Stimulated activated CD8-positive, alpha-beta memory T cell treated with anti-CD3 and anti-CD28 coated beads, Interleukin-7, amount 100 ng/mL, for 24 hours (primary cell): ENCODE data around the gene ATP9A.
"Not testable (repeated sequence)": the region's sequence is repeated elsewhere in the genome, so short reads cannot be mapped to it uniquely, and the experiment has no call there.

Experiments
- DNase-seq: peaks from one replicate; pipeline ENCODE4 v3.0.0-alpha.2; 2020; ENCODE audit warnings: low read depth

Gene ATP9A

DNA sequence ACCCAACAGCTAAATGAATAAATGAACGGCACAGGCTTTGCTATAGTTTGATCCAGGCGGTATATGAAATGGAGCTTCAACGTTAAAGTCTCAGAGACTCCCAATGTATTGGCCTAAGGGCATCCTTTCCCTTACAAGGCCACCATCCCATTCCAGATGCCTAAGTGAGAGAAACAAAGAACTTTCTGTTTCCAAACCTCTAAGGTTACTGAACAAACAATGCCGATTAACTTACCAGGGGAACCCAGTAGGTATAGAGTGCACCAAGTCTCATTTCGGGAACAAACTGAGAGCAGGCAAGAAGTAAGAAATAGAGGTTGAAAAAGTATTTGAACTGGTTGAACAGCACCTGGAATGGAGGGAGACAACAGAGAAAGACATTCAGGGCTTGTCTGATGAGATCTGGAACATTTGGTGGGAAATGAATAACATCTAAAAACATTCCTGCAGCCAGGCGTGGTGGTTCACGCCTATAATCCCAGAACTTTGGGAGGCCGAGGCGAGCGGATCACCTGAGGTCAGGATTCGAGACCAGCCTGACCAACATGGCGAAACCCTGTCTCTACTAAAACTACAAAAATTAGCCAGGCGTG is 42.5 kb downstream of the ATP9A start:
- DNase-seq = no peak

DNA sequence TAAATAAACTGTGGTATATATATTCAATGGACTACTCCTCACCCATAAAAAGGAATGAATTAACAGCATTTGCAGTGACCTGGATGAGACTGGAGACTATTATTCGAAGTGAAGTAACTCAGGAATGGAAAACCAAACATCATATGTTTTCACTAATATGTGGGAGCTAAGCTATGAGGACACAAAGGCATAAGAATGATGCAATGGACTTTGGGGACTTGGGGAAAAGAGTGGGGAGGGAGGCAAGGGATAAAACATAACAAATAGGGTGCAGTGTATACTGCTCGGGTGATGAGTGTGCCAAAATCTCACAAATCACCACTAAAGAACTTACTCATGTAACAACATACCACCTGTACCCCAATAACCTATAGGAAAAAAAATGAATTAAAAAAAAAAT is 45.2 kb downstream of the ATP9A start:
- not testable (repeated sequence) for DNase-seq

DNA sequence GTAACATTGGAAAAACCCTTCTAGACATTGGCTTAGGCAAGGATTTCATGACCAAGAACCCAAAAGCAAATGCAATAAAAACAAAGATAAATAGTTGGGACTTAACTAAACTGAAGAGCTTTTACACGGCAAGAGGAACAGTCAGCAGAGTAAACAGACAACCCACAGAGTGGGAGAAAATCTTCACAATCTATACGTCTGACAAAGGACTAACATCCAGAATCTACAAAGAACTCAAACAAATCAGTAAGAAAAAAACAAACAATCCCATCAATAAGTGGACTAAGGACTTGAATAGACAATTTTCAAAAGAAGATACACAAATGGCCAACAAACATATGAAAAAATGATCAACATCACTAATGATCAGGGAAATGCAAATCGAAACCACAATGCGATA is 45.9 kb downstream of the ATP9A start:
- DNase-seq = not testable (repeated sequence)

DNA sequence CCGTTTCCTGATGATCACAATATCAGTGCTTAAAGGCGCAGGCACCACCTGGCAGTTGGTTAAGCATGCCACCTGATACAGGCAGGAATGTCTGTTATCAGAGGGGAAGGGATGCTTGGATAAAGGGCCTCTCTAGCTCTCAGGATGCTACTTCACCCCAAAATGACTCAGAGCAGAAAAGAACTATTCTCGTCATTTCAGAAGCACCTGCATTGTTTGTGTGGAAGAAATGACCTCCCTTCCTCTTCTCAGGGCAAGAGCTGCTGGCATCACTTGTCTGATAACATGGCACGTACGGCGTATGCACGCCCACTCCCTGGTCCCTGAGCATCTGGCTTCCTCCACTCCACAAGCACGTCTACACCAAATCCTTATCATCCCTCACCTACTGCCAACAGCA is 47.3 kb downstream of the ATP9A start:
- DNase-seq = no peak

DNA sequence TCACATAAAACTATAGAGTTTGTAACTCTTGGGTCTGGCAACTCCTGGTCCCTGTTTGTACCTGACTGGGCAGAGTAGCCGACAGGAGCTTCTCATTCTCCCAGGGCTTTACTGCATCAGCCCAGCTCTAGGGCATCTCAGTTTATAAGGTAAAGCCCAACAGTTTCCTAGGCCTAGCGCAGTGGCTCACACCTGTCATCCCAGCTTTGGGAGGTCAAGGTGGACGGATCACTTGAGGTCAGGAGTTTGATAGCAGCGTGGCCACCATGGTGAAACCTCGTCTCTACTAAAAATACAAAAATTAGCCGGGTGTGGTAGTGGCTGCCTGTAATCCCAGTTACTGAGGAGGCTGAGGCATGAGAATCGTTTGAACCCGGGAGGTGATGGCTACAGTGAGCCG is 47.8 kb downstream of the ATP9A start:
- DNase-seq = no peak

DNA sequence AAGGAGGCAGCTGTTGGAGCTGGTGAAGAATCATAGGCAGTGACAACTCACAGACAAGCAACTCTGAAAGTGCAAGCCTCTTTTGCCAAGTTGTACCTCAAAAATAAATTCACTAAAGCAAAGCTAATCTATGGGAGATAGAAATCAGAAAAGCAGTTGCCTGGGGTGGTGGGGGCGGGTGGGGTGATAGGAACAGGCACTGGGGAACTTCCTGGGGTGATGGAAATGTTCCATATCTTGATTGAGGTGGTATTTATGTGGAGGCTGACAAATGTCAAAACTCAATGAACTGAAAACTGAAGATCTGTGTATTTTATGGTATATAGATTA is 52.4 kb downstream of the ATP9A start:
- no peak for DNase-seq

DNA sequence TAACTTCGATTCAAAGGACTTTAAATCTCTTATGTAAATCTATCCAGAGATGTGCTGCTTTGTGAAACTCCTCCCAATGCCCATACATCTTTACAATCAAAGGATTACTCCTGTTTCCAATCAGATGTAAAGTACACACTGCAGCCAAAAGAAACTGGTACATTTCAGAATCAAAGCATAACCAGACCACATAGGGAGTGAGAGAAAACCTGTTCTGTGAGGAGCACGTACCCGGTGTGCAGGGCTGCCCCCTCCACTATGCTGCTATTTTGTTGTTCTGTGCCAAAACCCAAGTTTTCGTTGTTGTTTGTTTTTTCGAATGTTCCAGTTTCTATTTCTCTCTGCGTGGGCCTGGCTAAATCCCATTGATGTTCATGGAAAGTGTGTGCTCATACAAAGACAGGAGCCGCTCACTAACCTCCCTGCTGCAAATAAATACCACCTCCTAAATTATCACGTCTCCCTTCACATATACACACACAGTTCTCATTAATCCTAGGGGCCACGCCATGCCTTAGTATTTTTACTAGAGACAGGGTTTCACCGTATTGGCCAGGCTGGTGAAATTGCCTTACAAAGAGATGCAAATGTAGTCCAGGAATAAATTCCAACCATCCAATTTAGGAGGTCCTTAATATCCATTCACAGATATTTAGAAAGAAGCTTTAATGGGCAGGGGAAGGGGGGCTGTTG is 52.9 kb downstream of the ATP9A start:
- no peak for DNase-seq

DNA sequence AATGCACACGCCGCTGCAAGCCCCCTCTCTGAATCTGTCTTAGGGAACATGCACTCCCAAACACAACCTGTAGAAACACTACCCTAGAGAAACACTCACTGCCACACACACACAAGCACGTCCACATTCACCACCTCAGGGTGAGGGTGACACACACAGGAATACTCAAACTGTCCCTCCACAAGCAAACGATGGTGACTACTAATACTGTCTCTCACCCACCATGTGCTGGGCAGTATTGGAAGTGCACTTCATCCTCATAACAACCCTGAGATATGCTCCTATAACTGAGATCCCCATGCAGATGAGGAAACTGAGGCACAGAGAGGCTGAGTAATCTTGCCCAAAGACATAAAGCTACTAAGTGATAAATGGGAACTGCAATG is 55.0 kb downstream of the ATP9A start:
- DNase-seq = no peak

DNA sequence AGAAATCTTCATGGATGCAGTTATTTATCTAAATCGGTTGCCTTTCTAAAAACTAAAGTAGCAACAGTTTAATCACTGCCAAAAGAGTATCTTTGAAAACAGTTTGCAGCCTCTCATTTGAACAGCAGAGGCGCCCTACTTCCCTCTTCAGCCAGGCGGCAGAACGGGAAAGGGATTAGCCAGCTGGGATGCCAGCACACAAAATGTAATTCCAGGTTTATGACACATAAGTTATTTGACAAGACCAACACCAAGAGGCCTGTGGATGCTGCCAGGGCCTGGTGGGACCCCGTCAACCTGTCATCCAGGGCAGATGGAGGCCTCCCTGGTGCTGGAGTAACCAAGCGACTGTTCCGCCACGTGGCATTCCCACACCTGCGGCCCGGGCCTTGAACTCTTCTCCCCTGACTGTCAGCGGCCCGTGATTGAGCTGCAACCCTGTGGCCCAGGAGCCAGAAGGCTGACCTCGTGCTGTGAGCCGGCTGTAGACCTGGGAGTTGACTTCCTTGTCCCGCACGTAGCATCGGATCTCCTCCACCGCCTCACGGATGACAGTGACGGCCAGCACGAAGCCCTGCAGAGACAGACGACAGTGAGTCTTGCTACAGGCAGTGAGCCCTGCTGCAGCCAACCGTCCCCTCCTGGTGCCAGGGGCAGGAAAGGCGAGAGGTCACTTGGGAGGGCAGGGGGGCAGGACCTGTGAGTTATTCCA is 55.5 kb downstream of the ATP9A start:
- no peak for DNase-seq

DNA sequence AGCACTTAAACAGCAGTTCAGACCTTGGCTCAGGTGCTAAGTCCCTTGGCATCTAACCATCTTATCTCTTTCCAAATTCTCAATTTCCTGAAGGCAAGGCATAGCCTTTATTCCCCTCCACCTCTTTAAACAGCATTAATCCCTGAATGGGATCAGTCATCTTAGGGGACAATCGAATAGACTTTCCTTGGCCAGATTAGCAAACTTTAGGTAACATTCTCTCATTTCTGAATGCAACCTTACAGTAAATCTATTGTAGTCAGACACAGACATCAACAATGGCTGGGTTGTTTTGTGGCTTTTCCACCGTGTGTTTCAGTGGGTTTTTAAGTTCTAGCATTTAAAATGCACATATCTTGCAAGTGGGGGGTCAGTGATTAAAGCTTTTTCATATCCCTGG is 56.8 kb downstream of the ATP9A start:
- DNase-seq = no peak

DNA sequence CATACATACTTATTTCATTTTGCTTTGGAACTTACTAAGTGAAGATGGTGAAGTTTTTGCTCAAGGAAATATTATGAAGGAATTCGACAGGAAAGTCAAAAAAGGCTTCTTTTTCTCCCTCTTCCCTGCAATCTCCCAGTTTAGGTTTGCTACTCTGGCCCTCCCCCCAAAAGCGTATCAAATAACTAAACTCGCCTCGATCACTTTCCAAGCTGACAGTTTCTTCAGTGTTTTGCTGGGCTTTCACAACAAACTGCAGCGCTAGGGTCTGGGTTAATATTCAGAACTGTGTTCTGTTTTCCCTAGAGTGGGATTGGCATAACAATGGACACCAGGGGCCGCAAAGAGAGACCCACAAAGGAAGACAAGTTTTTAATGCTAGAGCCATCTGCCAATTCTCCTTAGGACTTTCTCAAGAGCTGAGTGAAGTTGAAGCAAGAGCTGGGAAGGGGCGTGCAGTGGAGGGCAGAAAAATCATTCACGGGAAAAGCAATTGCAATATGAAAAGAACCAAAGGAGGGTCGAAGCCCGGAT is 57.8 kb downstream of the ATP9A start:
- no peak for DNase-seq

DNA sequence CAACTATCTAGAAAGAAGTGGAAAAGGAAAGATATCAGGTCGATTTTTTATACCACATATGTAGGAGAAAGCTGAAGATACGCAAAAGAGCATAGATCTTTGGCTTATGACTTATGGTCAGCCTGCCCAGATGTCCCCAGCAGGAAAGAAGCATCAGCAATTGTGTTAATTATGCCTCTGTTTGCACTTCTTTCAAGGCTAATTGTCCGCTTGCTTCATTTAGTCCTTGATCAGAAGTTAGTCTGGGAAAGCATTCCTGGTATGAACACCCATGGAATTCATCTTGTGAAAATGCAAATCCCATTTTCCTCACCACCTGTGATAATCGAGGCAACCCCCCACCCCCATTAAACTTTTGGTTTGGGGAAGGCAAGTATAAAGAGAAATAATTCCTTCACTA is 62.8 kb downstream of the ATP9A start:
- no peak for DNase-seq

DNA sequence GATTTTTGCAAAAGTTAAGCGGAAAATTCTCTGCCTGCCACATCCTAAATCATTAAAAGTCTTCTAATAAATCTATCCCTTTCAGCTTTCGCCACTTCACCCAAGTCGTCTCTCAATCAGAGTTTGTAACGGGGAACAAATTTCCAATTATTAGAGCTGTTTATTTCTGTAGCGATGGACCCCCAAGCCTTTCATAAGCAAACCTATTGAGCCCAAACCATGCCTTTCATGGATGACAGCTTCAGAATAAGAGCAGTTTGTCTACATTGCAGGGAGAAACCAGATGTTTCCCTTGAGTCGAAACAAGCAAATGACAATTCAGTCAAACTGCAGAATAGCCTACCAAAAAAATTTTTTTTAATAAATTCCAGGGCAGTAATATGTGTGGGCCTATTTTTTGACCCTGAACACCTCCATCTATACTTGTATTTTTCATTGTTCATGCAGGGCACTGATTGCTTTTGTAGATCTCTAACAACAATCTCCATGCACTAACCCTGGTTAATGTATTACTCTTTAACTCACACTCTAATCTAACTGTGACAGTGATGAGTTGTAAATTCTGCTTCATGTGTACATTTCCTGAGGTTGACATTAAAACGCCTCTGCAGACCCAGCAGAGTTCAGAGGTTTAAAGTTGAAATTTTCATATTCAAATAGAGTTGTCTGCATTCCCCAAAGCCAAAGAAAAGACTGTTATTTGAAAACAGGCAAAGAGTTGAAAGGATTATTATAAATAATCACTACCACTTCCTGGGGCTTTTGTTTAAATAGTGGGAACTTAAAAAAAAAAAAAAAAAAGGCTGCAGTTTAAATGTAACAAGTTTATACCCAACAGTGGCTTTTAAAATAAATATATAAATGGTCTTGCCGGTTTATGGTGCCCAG is 64.5 kb downstream of the ATP9A start:
- DNase-seq = no peak

DNA sequence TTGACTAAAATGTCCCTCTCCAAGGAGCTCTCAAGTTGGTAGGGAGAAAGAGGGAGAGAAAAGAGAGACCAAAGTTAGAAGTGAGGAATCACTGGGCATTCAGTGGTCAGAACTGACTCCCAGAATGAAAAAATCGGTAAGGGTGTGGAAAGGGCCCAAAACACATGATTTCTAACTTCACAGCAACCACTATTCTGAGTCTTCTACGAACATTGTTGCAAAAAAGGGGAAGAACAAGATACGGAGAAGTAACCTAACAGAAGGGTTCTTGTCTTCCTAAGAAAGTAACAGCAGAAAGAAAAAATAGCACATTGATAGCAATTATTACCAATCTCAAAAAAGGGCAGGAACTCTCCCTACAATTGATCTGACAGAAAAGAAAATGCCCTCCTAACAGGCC is 65.6 kb downstream of the ATP9A start:
- no peak for DNase-seq

DNA sequence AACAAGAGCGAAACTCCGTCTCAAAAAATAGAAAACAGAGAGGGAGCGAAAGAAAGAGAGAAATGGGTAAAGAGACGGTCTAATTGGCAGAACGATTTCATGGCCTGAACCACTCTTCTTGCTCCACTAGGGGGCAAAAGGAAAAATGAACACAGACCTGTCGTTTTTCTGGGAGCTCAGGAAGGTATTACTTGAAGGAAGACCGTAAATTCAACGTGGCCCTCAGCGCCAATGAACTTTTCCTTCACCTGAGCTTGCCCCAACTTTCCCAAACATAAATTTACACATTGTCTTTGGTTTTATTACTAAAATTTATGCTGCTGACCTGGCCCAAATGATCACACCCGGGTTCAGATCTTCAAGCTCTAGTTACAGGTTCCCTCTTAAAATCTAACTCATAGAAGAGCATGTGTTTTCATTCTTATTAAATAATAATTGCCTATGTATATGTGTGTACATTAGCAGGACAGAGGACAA is 67.3 kb downstream of the ATP9A start:
- no peak for DNase-seq

DNA sequence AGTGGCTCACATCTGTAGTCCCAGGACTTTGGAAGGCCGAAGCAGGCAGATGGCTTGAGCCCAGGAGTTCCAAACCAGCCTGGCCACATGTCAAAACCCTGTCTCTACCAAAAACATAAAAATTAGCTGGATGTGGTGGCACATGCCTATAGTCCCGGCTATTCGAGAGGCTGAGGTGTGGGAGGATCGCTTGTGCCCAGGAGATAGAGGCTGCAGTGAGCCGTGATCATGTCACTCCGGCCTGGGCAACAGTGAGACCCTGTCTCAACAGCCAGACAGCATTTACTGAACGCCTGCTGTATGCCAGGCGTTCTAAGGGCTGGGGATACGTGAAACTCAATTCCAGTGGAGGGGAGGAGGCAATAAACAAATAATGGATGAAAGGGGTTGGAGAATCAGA is 69.9 kb downstream of the ATP9A start:
- DNase-seq = no peak

DNA sequence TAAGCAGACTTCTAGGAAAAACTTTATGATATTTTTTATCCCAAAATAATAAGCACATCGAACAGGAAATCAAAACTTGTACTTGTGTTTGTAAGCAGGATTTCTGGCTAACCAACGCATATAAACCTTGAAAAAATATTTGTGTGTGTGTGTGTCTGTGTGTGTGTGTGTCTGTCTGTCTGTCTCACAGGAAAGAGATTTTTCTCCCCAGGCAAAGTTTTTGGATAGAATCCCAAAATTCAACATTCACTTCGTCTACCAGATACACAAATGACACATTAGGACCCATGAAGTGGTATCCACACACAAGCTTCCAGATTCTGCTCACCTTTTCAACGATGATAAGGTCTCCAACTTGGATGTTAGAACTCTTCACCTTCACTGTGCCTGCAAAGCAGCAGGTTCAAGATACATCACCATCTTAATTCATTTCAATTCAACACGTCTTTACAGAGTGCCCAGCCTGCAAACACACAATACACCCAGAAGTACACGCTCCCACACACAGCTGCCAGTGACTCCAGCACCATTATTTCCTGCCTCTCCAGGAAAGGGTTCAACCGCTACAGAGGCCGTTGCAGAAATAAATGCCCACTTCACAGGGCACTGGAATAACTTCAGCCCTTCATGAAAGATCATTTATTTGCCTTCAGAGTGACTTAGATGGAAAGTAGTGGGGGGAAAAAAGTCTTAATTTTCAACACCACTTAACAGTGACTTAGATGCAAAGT is 70.9 kb downstream of the ATP9A start:
- no peak for DNase-seq

DNA sequence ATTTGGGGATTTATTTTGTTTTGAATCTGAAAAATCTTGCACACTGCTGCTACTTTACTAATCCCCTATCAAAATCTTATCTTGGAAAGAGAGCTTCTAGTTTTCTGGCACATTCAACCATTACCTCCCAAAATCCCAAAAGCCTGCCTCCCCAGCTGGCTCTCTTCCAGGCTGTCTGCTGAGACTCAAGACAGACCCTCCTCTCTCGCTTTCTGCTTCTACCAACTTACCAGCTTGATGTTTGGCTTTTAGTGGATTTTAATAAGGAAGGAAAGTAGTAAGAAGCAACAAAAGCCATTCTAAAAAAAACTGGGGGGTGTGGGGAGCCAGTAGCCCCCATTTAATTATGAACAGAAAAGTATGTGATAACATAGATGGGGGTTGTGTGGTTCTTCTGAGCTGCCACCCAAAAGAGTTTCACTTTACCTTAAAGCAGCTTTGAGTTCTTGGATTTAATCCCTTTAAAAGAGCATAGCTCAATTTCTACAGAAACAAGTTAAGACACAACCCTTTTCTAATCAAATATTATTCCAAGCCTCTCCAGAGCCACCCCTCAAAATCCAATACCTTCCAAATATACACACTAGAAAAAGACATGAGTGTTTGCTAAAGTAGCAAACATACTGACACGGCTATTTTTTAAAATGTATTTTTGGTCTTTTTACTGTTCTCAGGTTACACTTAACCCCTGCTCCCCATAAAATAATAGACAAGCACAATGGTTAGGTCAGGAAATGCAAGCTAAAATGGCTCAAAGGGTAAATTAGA is 71.7 kb downstream of the ATP9A start:
- DNase-seq = no peak

DNA sequence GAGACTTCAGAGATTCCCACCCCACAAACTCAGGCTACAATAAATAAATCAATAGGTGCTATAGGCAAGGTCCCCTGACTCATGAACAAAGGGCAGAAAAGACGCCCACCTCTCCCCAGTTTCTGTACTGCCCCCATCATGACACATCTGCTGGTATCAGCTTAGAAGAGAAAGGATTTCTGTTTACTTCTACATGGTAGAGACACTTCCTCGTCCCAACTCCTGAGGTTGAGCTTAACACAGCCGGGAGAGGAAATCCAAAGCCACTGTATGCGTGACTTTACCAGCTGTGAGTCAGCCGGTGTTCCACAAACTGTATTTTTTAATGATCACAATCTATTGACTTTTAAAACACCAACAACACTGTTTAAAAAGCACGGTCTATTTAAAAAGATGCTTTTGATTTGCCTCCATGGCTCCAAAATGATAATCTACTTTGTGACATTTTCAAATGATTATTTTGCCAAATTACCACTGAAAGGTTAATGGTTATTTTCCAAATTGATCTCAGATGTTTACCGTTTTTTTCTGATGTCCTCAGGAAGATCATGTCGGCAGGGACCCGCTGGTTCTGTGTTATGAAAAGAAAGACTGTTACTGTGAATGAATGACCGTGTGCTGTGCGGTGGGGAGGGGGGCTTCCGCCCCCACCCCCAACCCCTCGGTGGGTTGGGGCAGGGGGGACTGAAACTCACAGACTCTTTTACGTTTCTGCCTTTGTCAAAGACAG is 72.5 kb downstream of the ATP9A start:
- DNase-seq = no peak

DNA sequence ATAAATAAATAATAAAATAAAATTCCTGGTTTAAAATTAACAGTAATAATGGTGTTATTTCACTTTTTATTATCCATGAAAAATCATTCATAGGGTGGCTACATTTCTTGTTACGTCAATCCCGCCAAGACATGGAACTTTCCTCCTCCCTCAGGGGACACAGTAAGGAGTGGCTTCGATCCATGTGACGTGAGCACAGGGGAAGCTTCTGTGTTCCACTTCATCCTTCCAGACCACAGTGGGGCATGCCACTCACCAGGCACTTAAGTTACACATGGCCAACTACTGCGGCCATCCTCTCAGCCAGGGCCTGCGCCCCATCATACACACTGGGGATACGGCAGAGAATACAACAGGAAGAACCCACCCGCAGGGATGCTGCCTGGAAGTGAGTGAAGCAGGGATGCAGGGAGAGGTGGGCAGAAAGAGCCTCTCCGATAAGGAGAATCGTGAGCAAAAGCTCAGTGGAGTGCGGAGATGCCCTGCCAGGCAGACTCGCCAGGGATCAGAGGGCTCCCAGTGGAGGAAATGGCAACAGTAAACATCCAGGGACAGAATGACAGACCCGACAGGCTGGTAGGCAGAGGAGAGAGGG is 75.3 kb downstream of the ATP9A start:
- DNase-seq = no peak
